AG09309 (cell line): ENCODE results near the gene RBCK1.

Experiments used
- DNase-seq: peaks from one replicate; pipeline ENCODE4 v3.0.0-alpha.2; 2010; ENCODE audit warnings: low read depth
- H3K4me3 ChIP-seq: 2 replicates; pipeline ENCODE4 v1.5.1; 2011; ENCODE audit warnings: mild to moderate bottlenecking, low read depth, low read length, moderate library complexity; ENCODE audit not compliant: control insufficient read depth
- CTCF ChIP-seq: IDR thresholded peaks from 2 replicates; pipeline ENCODE4 v1.5.1; 2011; ENCODE audit warnings: mild to moderate bottlenecking, low read depth, low read length, inconsistent platforms; ENCODE audit not compliant: insufficient read depth, control insufficient read depth; ENCODE audit errors: missing control alignments

The RBCK1 gene

GRCh38 chr20:412081-412480 is 4.0 kb downstream of the RBCK1 start:
- TF ChIP-seq CTCF = no peak
- DNase-seq = no peak
- H3K4me3 ChIP-seq = no peak overlapping the region

- no peak for DNase-seq
- TF ChIP-seq CTCF = no peak
- no peak overlapping the region for H3K4me3 ChIP-seq
Observed at GRCh38 chr20:414161-414560, 6.1 kb downstream of the RBCK1 start.

- no peak for TF ChIP-seq CTCF
- H3K4me3 ChIP-seq = no peak overlapping the region
- no peak for DNase-seq
Observed at GRCh38 chr20:415820-416322, 7.8 kb downstream of the RBCK1 start.

- no peak for DNase-seq
- no peak for TF ChIP-seq CTCF
Observed at GRCh38 chr20:416950-417800, 9.1 kb downstream of the RBCK1 start.

GRCh38 chr20:417801-418342 is 9.8 kb downstream of the RBCK1 start:
- TF ChIP-seq CTCF = no peak
- DNase-seq = no peak

More at GRCh38 chr20:416950-417800, 9.1 kb downstream of the RBCK1 start:
- no peak overlapping the region for H3K4me3 ChIP-seq

GRCh38 chr20:418858-419365 is 10.8 kb downstream of the RBCK1 start:
- no peak overlapping the region for H3K4me3 ChIP-seq
- no peak for TF ChIP-seq CTCF
- no peak for DNase-seq

More at GRCh38 chr20:417801-418342, 9.8 kb downstream of the RBCK1 start:
- H3K4me3 ChIP-seq = no peak overlapping the region
